Neural cell (in vitro differentiated cells): ENCODE measurements around the gene RBM10. TPM values are rescaled to one million over a fixed set of nuclear protein-coding genes. Genes with fewer than 3 reads are reported as not detected.

ENCODE experiments used
- H2AFZ ChIP-seq: fragments of 200-600, 300-800 bp; sonication (generic), shearing (Covaris generic); 2 replicates; pipeline ENCODE4 v1.6.0; 2014; ENCODE audit warnings: low read depth, mild to moderate bottlenecking, antibody characterized with exemption, low read length, moderate library complexity
- H3F3A ChIP-seq: fragments of 200-600 bp; shearing (Covaris generic); 2 replicates; pipeline ENCODE4 v1.6.1; 2016; ENCODE audit warnings: mild to moderate bottlenecking, moderate library complexity, mixed read lengths, antibody characterized with exemption, low read length; ENCODE audit not compliant: insufficient read depth, poor library complexity, severe bottlenecking
- H3K27ac ChIP-seq: fragments of 200-600, 300-800 bp; sonication (generic), shearing (Covaris generic); 2 replicates; pipeline ENCODE4 v1.5.1; 2014; ENCODE audit warnings: mild to moderate bottlenecking, low read length, moderate library complexity
- H3K27me3 ChIP-seq: fragments of 300-800, 200-600 bp; sonication (generic), shearing (Covaris generic); 2 replicates; pipeline ENCODE4 v1.6.0; 2014; ENCODE audit warnings: mild to moderate bottlenecking, low read depth, low read length, moderate library complexity; ENCODE audit not compliant: insufficient read depth
- H3K36me3 ChIP-seq: fragments of 300-800, 200-600 bp; sonication (generic), shearing (Covaris generic); 2 replicates; pipeline ENCODE4 v1.5.1; 2014; ENCODE audit warnings: mild to moderate bottlenecking, antibody characterized with exemption, low read length, moderate library complexity; ENCODE audit not compliant: insufficient read depth
- H3K4me2 ChIP-seq: fragments of 300-800, 200-600 bp; sonication (generic), shearing (Covaris generic); 2 replicates; pipeline ENCODE4 v1.6.0; 2014; ENCODE audit warnings: mild to moderate bottlenecking, low read length
- H3K4me3 ChIP-seq: fragments of 300-800, 200-600 bp; sonication (generic), shearing (Covaris generic); 2 replicates; pipeline ENCODE4 v1.5.1; 2014; ENCODE audit warnings: mild to moderate bottlenecking, low read length, moderate library complexity
- H3K79me2 ChIP-seq: fragments of 200-600 bp; shearing (Covaris generic); replicated peaks from 2 replicates; pipeline ENCODE4 v1.6.0; 2014; ENCODE audit warnings: mild to moderate bottlenecking, low read length, moderate library complexity; ENCODE audit not compliant: insufficient read depth
- H3K9ac ChIP-seq: fragments of 300-800, 200-600 bp; sonication (generic), shearing (Covaris generic); 2 replicates; pipeline ENCODE4 v1.6.1; 2016; ENCODE audit warnings: mild to moderate bottlenecking, low read length, mixed read lengths
- H3K9me2 ChIP-seq: fragments of 200-600 bp; shearing (Covaris generic); 2 replicates; pipeline ENCODE4 v1.6.1; 2016; ENCODE audit warnings: mild to moderate bottlenecking, low read length, mixed read lengths; ENCODE audit not compliant: insufficient read depth
- H3K9me3 ChIP-seq: fragments of 200-600, 300-800 bp; sonication (generic), shearing (Covaris generic); 2 replicates; pipeline ENCODE4 v1.6.1; 2016; ENCODE audit warnings: mild to moderate bottlenecking, mixed run types, low read length, moderate library complexity, mixed read lengths
- H4K20me1 ChIP-seq: fragments of 200-600 bp; shearing (Covaris generic); 2 replicates; pipeline ENCODE4 v1.6.1; 2016; ENCODE audit warnings: mild to moderate bottlenecking, mixed run types; ENCODE audit not compliant: insufficient read depth
- EP300 ChIP-seq: fragments of 450-650 bp; conservative IDR thresholded peaks from 2 replicates; pipeline ENCODE4 v1.6.1; 2014; ENCODE audit warnings: antibody characterized with exemption, mild to moderate bottlenecking, moderate library complexity; ENCODE audit not compliant: poor library complexity, severe bottlenecking
- EZH2 ChIP-seq: fragments of 200-600, 300-800 bp; shearing (Covaris generic), sonication (generic); IDR thresholded peaks from 2 replicates; pipeline ENCODE4 v1.6.1; 2014; ENCODE audit warnings: antibody characterized with exemption, low read length, borderline replicate concordance, mild to moderate bottlenecking; ENCODE audit not compliant: insufficient read depth, poor library complexity, severe bottlenecking
- POLR2AphosphoS5 ChIP-seq: IDR thresholded peaks from 2 replicates; pipeline ENCODE4 v1.6.1; 2012
- SMC3 ChIP-seq: fragments of 450-650 bp; conservative IDR thresholded peaks from 2 replicates; pipeline ENCODE4 v1.6.1; 2014; ENCODE audit warnings: antibody characterized with exemption, mild to moderate bottlenecking, moderate library complexity; ENCODE audit not compliant: poor library complexity
- TAF1 ChIP-seq: IDR thresholded peaks from 2 replicates; pipeline ENCODE4 v1.6.1; 2012; ENCODE audit warnings: low read depth
- polyA plus RNA-seq: library from polyadenylated mRNA; depleted of rRNA; stranded (reverse); fragments of >200 nt; gene quantifications from 2 replicates; pipeline ENCODE4 v1.2.3, GENCODE V29; 2014
- TF ChIP-seq, protein P1 (sequence below): fragments of 450-650 bp; IDR thresholded peaks from 2 replicates; pipeline ENCODE4 v1.5.1; 2014; ENCODE audit warnings: antibody characterized with exemption, mild to moderate bottlenecking, moderate library complexity; ENCODE audit not compliant: poor library complexity, severe bottlenecking
- TF ChIP-seq, protein P2 (sequence below): IDR thresholded peaks from 2 replicates; pipeline ENCODE4 v1.6.1; 2012; ENCODE audit warnings: borderline replicate concordance

Gene RBM10
- polyA plus RNA-seq, 1 donor from 2014 or later = 53.1 TPM

DNA sequence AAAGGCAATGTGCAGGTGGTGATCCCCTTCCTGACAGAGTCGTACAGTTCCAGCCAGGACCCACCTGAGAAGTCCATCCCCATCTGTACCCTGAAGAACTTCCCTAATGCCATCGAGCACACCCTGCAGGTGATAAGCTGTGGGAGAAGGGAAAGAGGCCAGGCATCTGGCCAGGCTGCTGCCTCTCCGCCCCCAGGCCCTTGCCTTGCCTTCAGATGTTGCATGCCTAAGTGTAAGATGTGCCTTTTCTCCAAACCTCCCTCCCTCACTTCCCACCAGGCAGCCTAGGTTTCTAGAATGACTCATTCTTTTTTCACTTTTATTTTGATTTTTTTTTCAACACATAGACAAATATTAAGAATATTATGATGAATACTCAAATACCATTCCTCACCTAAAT lies 61.3 kb downstream of the RBM10 start:
- Histone ChIP-seq H3K9me2 (no peaks in the 10 kb centered on the region), H3K9me3 (no peaks in the 10 kb centered on the region), H4K20me1 (no peaks in the 10 kb centered on the region), H3K27me3 (no peaks in the 10 kb centered on the region), H3K9ac (no peak overlapping the region), H2AFZ (no peak overlapping the region), H3K4me2 (no peak overlapping the region), H3K36me3 (no peaks in the 10 kb centered on the region), H3K79me2 (no peaks in the 10 kb centered on the region), H3K4me3 (no peak overlapping the region), H3K27ac (no peak overlapping the region), H3F3A (no peaks in the 10 kb centered on the region)
- no peak for TF ChIP-seq EP300
- no peak for TF ChIP-seq SMC3
- no peak for TF ChIP-seq EZH2
- no peak for TF ChIP-seq TAF1
- TF ChIP-seq, protein P1, sequence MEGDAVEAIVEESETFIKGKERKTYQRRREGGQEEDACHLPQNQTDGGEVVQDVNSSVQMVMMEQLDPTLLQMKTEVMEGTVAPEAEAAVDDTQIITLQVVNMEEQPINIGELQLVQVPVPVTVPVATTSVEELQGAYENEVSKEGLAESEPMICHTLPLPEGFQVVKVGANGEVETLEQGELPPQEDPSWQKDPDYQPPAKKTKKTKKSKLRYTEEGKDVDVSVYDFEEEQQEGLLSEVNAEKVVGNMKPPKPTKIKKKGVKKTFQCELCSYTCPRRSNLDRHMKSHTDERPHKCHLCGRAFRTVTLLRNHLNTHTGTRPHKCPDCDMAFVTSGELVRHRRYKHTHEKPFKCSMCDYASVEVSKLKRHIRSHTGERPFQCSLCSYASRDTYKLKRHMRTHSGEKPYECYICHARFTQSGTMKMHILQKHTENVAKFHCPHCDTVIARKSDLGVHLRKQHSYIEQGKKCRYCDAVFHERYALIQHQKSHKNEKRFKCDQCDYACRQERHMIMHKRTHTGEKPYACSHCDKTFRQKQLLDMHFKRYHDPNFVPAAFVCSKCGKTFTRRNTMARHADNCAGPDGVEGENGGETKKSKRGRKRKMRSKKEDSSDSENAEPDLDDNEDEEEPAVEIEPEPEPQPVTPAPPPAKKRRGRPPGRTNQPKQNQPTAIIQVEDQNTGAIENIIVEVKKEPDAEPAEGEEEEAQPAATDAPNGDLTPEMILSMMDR = no peak
- TF ChIP-seq, protein P2, sequence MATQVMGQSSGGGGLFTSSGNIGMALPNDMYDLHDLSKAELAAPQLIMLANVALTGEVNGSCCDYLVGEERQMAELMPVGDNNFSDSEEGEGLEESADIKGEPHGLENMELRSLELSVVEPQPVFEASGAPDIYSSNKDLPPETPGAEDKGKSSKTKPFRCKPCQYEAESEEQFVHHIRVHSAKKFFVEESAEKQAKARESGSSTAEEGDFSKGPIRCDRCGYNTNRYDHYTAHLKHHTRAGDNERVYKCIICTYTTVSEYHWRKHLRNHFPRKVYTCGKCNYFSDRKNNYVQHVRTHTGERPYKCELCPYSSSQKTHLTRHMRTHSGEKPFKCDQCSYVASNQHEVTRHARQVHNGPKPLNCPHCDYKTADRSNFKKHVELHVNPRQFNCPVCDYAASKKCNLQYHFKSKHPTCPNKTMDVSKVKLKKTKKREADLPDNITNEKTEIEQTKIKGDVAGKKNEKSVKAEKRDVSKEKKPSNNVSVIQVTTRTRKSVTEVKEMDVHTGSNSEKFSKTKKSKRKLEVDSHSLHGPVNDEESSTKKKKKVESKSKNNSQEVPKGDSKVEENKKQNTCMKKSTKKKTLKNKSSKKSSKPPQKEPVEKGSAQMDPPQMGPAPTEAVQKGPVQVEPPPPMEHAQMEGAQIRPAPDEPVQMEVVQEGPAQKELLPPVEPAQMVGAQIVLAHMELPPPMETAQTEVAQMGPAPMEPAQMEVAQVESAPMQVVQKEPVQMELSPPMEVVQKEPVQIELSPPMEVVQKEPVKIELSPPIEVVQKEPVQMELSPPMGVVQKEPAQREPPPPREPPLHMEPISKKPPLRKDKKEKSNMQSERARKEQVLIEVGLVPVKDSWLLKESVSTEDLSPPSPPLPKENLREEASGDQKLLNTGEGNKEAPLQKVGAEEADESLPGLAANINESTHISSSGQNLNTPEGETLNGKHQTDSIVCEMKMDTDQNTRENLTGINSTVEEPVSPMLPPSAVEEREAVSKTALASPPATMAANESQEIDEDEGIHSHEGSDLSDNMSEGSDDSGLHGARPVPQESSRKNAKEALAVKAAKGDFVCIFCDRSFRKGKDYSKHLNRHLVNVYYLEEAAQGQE = no peak
- no peak for TF ChIP-seq POLR2AphosphoS5

DNA sequence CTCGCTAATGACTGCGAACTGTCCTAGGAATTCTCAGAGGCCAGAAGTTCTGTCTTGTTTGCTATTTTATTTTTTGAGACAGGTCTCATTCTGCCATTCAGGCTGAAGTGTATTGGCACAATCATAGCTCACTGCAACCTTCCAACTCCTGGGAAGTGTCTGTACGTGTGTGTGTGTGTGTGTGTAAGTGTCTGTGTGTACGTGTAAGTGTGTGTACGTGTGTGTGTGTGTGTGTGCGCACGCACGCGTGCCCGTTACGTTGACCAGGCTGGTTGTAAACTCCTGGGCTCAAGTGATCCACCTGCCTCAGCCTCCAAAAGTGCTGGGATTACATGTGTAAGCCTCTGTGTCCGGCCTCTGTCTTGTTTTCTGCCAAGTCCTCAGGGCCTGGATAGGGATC lies 63.1 kb downstream of the RBM10 start:
- Histone ChIP-seq H3K4me3 (no peak overlapping the region), H3K9me2 (no peaks in the 10 kb centered on the region), H3K4me2 (no peak overlapping the region), H3K36me3 (no peaks in the 10 kb centered on the region), H3F3A (no peaks in the 10 kb centered on the region), H3K27me3 (no peaks in the 10 kb centered on the region), H3K9ac (no peak overlapping the region), H4K20me1 (no peaks in the 10 kb centered on the region), H3K27ac (no peak overlapping the region), H2AFZ (no peak overlapping the region), H3K79me2 (no peaks in the 10 kb centered on the region), H3K9me3 (no peaks in the 10 kb centered on the region)
- TF ChIP-seq EP300 = no peak
- TF ChIP-seq, protein P2 = no peak
